Measurements from ENCODE around the gene NT5M. TPM values are rescaled to one million over a fixed set of nuclear protein-coding genes. Genes with fewer than 3 reads are reported as not detected.

NT5M gene
- total RNA-seq, 2 experiments from 2014 or later, result 7.4 to 10.2 TPM

Other genes with a start within 250 kb of the NT5M start
- 1 to 10 TPM; 5.5 to 6.3 TPM for gene PLD6, start 97.0 kb upstream of the NT5M start, total RNA-seq
- 10 to 100 TPM; 49.2 to 53.0 TPM for gene FLCN, start 66.2 kb upstream of the NT5M start, total RNA-seq
- gene COPS3, start 22.1 kb upstream of the NT5M start, total RNA-seq, result 10 to 100 TPM; 79.5 to 85.4 TPM
- 10 to 100 TPM; 17.8 to 20.6 TPM for gene MED9, start 173.6 kb downstream of the NT5M start, total RNA-seq
- gene RASD1, start 193.0 kb downstream of the NT5M start, total RNA-seq, result 1 to 10 TPM; 1.3 to 2.3 TPM

Measured in activated naive CD8-positive, alpha-beta T cell treated with anti-CD3 and anti-CD28 coated beads, Interleukin-2, amount 10 ng/mL, durations not matched to agents 7 days and 5 days (primary cell).